ENCODE results near the gene PHACTR1. TPM values are rescaled to one million over a fixed set of nuclear protein-coding genes. Genes with fewer than 3 reads are reported as not detected.
"Not testable (repeated sequence)": the region's sequence is repeated elsewhere in the genome, so short reads cannot be mapped to it uniquely, and the experiment has no call there.

The PHACTR1 gene
- total and polyA plus RNA-seq, 2 of the 4 experiments (the other 2 are of a cell fraction) = not detected

GRCh38 chr6:13243745-13244144 lies 527.2 kb downstream of the PHACTR1 start:
- H2BK120ac ChIP-seq (ENCODE audit: low read depth, low read length); H2AK9ac ChIP-seq (replicated peaks; ENCODE audit: low read depth, low read length, poor library complexity); H3K9me3 ChIP-seq (ENCODE audit: control insufficient read depth, insufficient read depth, low read length); H4K8ac ChIP-seq (ENCODE audit: low read depth in 2 of 2, low read length in 2 of 2); H4K5ac ChIP-seq (ENCODE audit: low read depth, low read length); H3K79me1 ChIP-seq (ENCODE audit: low read depth in 1 of 2, low read length in 2 of 2); H3K4me1 ChIP-seq (ENCODE audit: control insufficient read depth, insufficient read depth, low read length); H4K91ac ChIP-seq (ENCODE audit: insufficient read depth, low read depth, low read length); H3K23ac ChIP-seq (ENCODE audit: low read depth, low read length); ATAC-seq (ENCODE audit: low read depth); H3K36me3 ChIP-seq (ENCODE audit: control insufficient read depth, insufficient read depth, low read length); H3K56ac ChIP-seq (ENCODE audit: extremely low read depth, insufficient read depth, low read length); H2AK5ac ChIP-seq (ENCODE audit: low read depth, low read length); H3K4me3 ChIP-seq (ENCODE audit: insufficient read depth, low read depth, low read length); H3K27me3 ChIP-seq (ENCODE audit: control insufficient read depth, insufficient read depth, low read length); H2AFZ ChIP-seq (replicated peaks; ENCODE audit: low read length, poor library complexity); H3K18ac ChIP-seq (ENCODE audit: low read depth, low read length); H2BK20ac ChIP-seq (ENCODE audit: low read depth, low read length); dilution Hi-C loops (cut with HindIII; ENCODE audit: low sequenced_read_pairs, unreplicated experiment); H3K9me1 ChIP-seq (ENCODE audit: insufficient read depth, low read length); POLR2A ChIA-PET (ENCODE audit: unreplicated experiment); H2BK5ac ChIP-seq (ENCODE audit: low read depth, low read length, poor library complexity, severe bottlenecking); H2BK15ac ChIP-seq (ENCODE audit: low read depth, low read length); DNase-seq; H4K20me1 ChIP-seq (ENCODE audit: insufficient read depth, low read length); CTCF ChIA-PET; H3K9ac ChIP-seq (ENCODE audit: low read depth, low read length); in situ Hi-C loops (cut with MboI; ENCODE audit: low sequenced_read_pairs); BruUV-seq (replicated peaks); H3K4me2 ChIP-seq (ENCODE audit: low read depth, low read length); H3K4ac ChIP-seq (ENCODE audit: low read depth, low read length); H3K14ac ChIP-seq (replicated peaks; ENCODE audit: low read depth, low read length); intact Hi-C loops (cut with micrococcal nuclease); H3K27ac ChIP-seq (ENCODE audit: insufficient read depth, low read length): not testable (repeated sequence)
- WGBS, 2 experiments (ENCODE audit: extremely low coverage in 2 of 2, insufficient read length in 1 of 2) = no CpG with 5 or more reads among the region's 5 CpGs
